AG04450 (cell line): ENCODE data around the gene FOXL2NB. TPM values are rescaled to one million over a fixed set of nuclear protein-coding genes. Genes with fewer than 3 reads are reported as not detected.
"Not testable (repeated sequence)": the region's sequence is repeated elsewhere in the genome, so short reads cannot be mapped to it uniquely, and the experiment has no call there.

ENCODE experiments used
- CTCF ChIA-PET: fragments of 300-600, 350-600 bp; formaldehyde crosslinking; extraction: SDS; loops from one replicate; lab custom pipeline; 2022; ENCODE audit warnings: antibody characterized with exemption, inconsistent platforms; lab: Charles Lee
- POLR2A ChIA-PET: fragments of 350-600 bp; formaldehyde crosslinking; extraction: SDS; loops from one replicate; lab custom pipeline; 2021; ENCODE audit warnings: antibody characterized with exemption, inconsistent platforms; lab: Yijun Ruan, JAX
- DNase-seq: peaks from one replicate; pipeline ENCODE4 v3.0.0-alpha.2; 2011; ENCODE audit warnings: low read depth, low spot score
- H3K27ac ChIP-seq: one replicate; pipeline ENCODE4 v1.5.1; 2012; ENCODE audit warnings: low read depth, low read length, control low read depth
- H3K27me3 ChIP-seq: one replicate; pipeline ENCODE4 v1.6.0; 2012; ENCODE audit warnings: low read length; ENCODE audit not compliant: control insufficient read depth, insufficient read depth
- H3K4me3 ChIP-seq: 2 replicates; pipeline ENCODE4 v1.5.1; 2011; ENCODE audit warnings: mild to moderate bottlenecking, low read depth, low read length, control low read depth
- H3K9me3 ChIP-seq: 2 replicates; pipeline ENCODE4 v1.5.1; 2012; ENCODE audit warnings: low read length; ENCODE audit not compliant: control insufficient read depth, insufficient read depth
- CTCF ChIP-seq: IDR thresholded peaks from 2 replicates; pipeline ENCODE4 v1.5.1; 2011; ENCODE audit warnings: low read depth, low read length, control low read depth, inconsistent platforms
- polyA plus RNA-seq: library from polyadenylated mRNA; depleted of rRNA; stranded (reverse); fragments of >200 nt; gene quantifications from 2 replicates; pipeline ENCODE4 v1.2.3, GENCODE V29; 2011

The FOXL2NB gene
- polyA plus RNA-seq, 1 experiment: 0.05 TPM

- ChIA-PET POLR2A (interaction anchor here (0.6 to 1.4 kb wide), 13 partner anchors 17 to 691 kb away, joined by 3 to 15 read pairs (median 5); partner anchors contain the start of genes CEP70 and FAIM), CTCF (interaction anchor here (0.6 to 17.1 kb wide), 155 partner anchors 8 to 1810 kb away, joined by 3 to 794 read pairs (median 5); partner anchors contain the start of genes CEP70, ESYT3, FAIM and NME9)
- Histone ChIP-seq H3K27me3 (no peaks in the 10 kb centered on the region), H3K4me3 (peak overlapping the region; percentile 90), H3K9me3 (no peaks in the 10 kb centered on the region; the same call in 1 of the 2 replicates), H3K27ac (peak overlapping the region; percentile 95)
- peak; percentile 76 for TF ChIP-seq CTCF
- peak; percentile 75 for DNase-seq
Observed at GRCh38 chr3:138915503-138916498, 31.2 kb upstream of the FOXL2NB start.

- no peaks in the 10 kb centered on the region; the same call in 1 of the 2 replicates for H3K9me3 ChIP-seq
- CTCF ChIA-PET: interaction anchor here (0.6 to 17.1 kb wide), 53 partner anchors 9 to 566 kb away, joined by 3 to 794 read pairs (median 10); partner anchors contain the start of genes CEP70 and FAIM
- no peak for TF ChIP-seq CTCF
- POLR2A ChIA-PET: interaction anchor here (0.6 kb wide), 1 partner anchor 692 kb away, joined by 10 read pairs; no protein-coding TSS in a partner anchor
- H3K27ac ChIP-seq: no peak overlapping the region
- no peak overlapping the region for H3K4me3 ChIP-seq
- DNase-seq: no peak
- no peaks in the 10 kb centered on the region for H3K27me3 ChIP-seq
Observed at GRCh38 chr3:138916824-138917223, 30.2 kb upstream of the FOXL2NB start.

- no peak overlapping the region for H3K4me3 ChIP-seq
- H3K27me3 ChIP-seq: peaks cover 3% of the 10 kb centered on the region
- POLR2A ChIA-PET: no interaction called here
- DNase-seq: no peak
- no peak overlapping the region for H3K27ac ChIP-seq
- CTCF ChIA-PET: interaction anchor here (0.7 to 17.1 kb wide), 5 partner anchors 21 to 502 kb away, joined by 4 to 794 read pairs (median 154); partner anchors contain the start of gene CEP70
- no peaks in the 10 kb centered on the region; the same call in 1 of the 2 replicates for H3K9me3 ChIP-seq
- TF ChIP-seq CTCF: no peak
Observed at GRCh38 chr3:138919325-138919724, 27.7 kb upstream of the FOXL2NB start.

- H3K27ac ChIP-seq: peak overlapping the region; percentile 65
- DNase-seq: peak; percentile 52
- TF ChIP-seq CTCF: no peak
- ChIA-PET POLR2A (interaction anchor here (0.6 to 1.3 kb wide), 3 partner anchors 227 to 327 kb away, joined by 4 to 5 read pairs (median 5); partner anchors contain the start of gene CEP70), CTCF (interaction anchor here (0.5 to 17.1 kb wide), 19 partner anchors 8 to 505 kb away, joined by 3 to 794 read pairs (median 5); partner anchors contain the start of gene CEP70)
- no peaks in the 10 kb centered on the region for H3K9me3 ChIP-seq
- no peak overlapping the region for H3K4me3 ChIP-seq
- peaks cover 3% of the 10 kb centered on the region for H3K27me3 ChIP-seq
Observed at GRCh38 chr3:138921316-138922292, 25.4 kb upstream of the FOXL2NB start.

GRCh38 chr3:138922400-138922799, 24.6 kb upstream of the FOXL2NB start:
- DNase-seq: not testable (repeated sequence)
- POLR2A ChIA-PET: interaction anchor here (1.3 kb wide), 1 partner anchor 228 kb away, joined by 5 read pairs; no protein-coding TSS in a partner anchor

More at GRCh38 chr3:138922400-138922799, 24.6 kb upstream of the FOXL2NB start:
- not testable (repeated sequence) for H3K4me3 ChIP-seq, H3K9me3 ChIP-seq, H3K27me3 ChIP-seq
- CTCF ChIA-PET: interaction anchor here (0.6 to 17.1 kb wide), 36 partner anchors 9 to 554 kb away, joined by 3 to 794 read pairs (median 6); partner anchors contain the start of gene CEP70
- H3K27ac ChIP-seq: peak overlapping the region; percentile 65
